ENCODE measurements around the gene PPP1R9B. TPM values are rescaled to one million over a fixed set of nuclear protein-coding genes. Genes with fewer than 3 reads are reported as not detected.

PPP1R9B gene
- total and polyA plus RNA-seq, 9 donors, result 24.7 to 66.1 (median 48.5) TPM

GRCh38 chr17:50187751-50188530, 37.5 kb upstream of the PPP1R9B start:
- no peaks in the 10 kb centered on the region for H3K9me3 ChIP-seq (replicated peaks; ENCODE audit: control insufficient read depth, low read depth, low read length)
- peaks cover 68% of the 10 kb centered on the region for H3K36me3 ChIP-seq (ENCODE audit: control insufficient read depth, insufficient read depth, low read length)
- no peak overlapping the region for H3K4me3 ChIP-seq (ENCODE audit: low read length)
- DNase-seq, result peak; percentile 94
- peaks cover 54% of the 10 kb centered on the region for H3K4me1 ChIP-seq (ENCODE audit: control insufficient read depth, insufficient read depth, low read length)
- no peaks in the 10 kb centered on the region for H3K27me3 ChIP-seq (ENCODE audit: control insufficient read depth, insufficient read depth, low read length)
- H3K27ac ChIP-seq (ENCODE audit: low read length), result peak overlapping the region; percentile 72
- WGBS (ENCODE audit: insufficient coverage), result 41% methylated on average over 9 of the region's 17 CpGs

GRCh38 chr17:50187394-50187725, 36.9 kb upstream of the PPP1R9B start:
- peak overlapping the region; percentile 72 for H3K27ac ChIP-seq (ENCODE audit: low read length)
- no peaks in the 10 kb centered on the region for H3K9me3 ChIP-seq (replicated peaks; ENCODE audit: control insufficient read depth, low read depth, low read length)
- H3K4me3 ChIP-seq (ENCODE audit: low read length), result no peak overlapping the region
- peaks cover 49% of the 10 kb centered on the region for H3K4me1 ChIP-seq (ENCODE audit: control insufficient read depth, insufficient read depth, low read length)
- WGBS (ENCODE audit: insufficient coverage), result 25% methylated on average over 2 of the region's 4 CpGs
- H3K27me3 ChIP-seq (ENCODE audit: control insufficient read depth, insufficient read depth, low read length), result no peaks in the 10 kb centered on the region
- peaks cover 62% of the 10 kb centered on the region for H3K36me3 ChIP-seq (ENCODE audit: control insufficient read depth, insufficient read depth, low read length)
- no peak for DNase-seq

- Histone ChIP-seq H3K27ac (ENCODE audit: low read length) (peak overlapping the region; percentile 72), H3K36me3 (ENCODE audit: control insufficient read depth, insufficient read depth, low read length) (peaks cover 57% of the 10 kb centered on the region), H3K27me3 (ENCODE audit: control insufficient read depth, insufficient read depth, low read length) (no peaks in the 10 kb centered on the region), H3K4me3 (ENCODE audit: low read length) (no peak overlapping the region), H3K4me1 (ENCODE audit: control insufficient read depth, insufficient read depth, low read length) (peaks cover 51% of the 10 kb centered on the region), H3K9me3 (replicated peaks; ENCODE audit: control insufficient read depth, low read depth, low read length) (no peaks in the 10 kb centered on the region)
- 57% methylated on average over 16 of the region's 24 CpGs for WGBS (ENCODE audit: insufficient coverage)
- peak; percentile 93 for DNase-seq
Measured at GRCh38 chr17:50186661-50187393, 36.4 kb upstream of the PPP1R9B start.

GRCh38 chr17:50185631-50186471, 35.4 kb upstream of the PPP1R9B start:
- H3K36me3 ChIP-seq (ENCODE audit: control insufficient read depth, insufficient read depth, low read length), result peaks cover 49% of the 10 kb centered on the region
- 44% methylated on average over 28 of the region's 31 CpGs for WGBS (ENCODE audit: insufficient coverage)

GRCh38 chr17:50184611-50185398, 34.3 kb upstream of the PPP1R9B start:
- Histone ChIP-seq H3K27ac (ENCODE audit: low read length) (peak overlapping the region; percentile 52), H3K4me1 (ENCODE audit: control insufficient read depth, insufficient read depth, low read length) (peaks cover 57% of the 10 kb centered on the region), H3K36me3 (ENCODE audit: control insufficient read depth, insufficient read depth, low read length) (peaks cover 38% of the 10 kb centered on the region), H3K27me3 (ENCODE audit: control insufficient read depth, insufficient read depth, low read length) (no peaks in the 10 kb centered on the region), H3K9me3 (replicated peaks; ENCODE audit: control insufficient read depth, low read depth, low read length) (no peaks in the 10 kb centered on the region), H3K4me3 (ENCODE audit: low read length) (no peak overlapping the region)
- DNase-seq, result peak; percentile 73
- 20% methylated on average over 15 of the region's 19 CpGs for WGBS (ENCODE audit: insufficient coverage)

More at GRCh38 chr17:50185631-50186471, 35.4 kb upstream of the PPP1R9B start:
- no peak for DNase-seq
- Histone ChIP-seq H3K27ac (ENCODE audit: low read length) (peak overlapping the region; percentile 65), H3K4me3 (ENCODE audit: low read length) (no peak overlapping the region), H3K27me3 (ENCODE audit: control insufficient read depth, insufficient read depth, low read length) (no peaks in the 10 kb centered on the region), H3K9me3 (replicated peaks; ENCODE audit: control insufficient read depth, low read depth, low read length) (no peaks in the 10 kb centered on the region), H3K4me1 (ENCODE audit: control insufficient read depth, insufficient read depth, low read length) (peaks cover 58% of the 10 kb centered on the region)

GRCh38 chr17:50184064-50184463, 33.6 kb upstream of the PPP1R9B start:
- peak overlapping the region; percentile 21 for H3K27ac ChIP-seq (ENCODE audit: low read length)
- H3K4me1 ChIP-seq (ENCODE audit: control insufficient read depth, insufficient read depth, low read length), result peaks cover 52% of the 10 kb centered on the region
- H3K9me3 ChIP-seq (replicated peaks; ENCODE audit: control insufficient read depth, low read depth, low read length), result no peaks in the 10 kb centered on the region
- no peaks in the 10 kb centered on the region for H3K27me3 ChIP-seq (ENCODE audit: control insufficient read depth, insufficient read depth, low read length)
- no peak overlapping the region for H3K4me3 ChIP-seq (ENCODE audit: low read length)
- peak; percentile 78 for DNase-seq
- 14% methylated on average over 2 of the region's 8 CpGs for WGBS (ENCODE audit: insufficient coverage)
- peaks cover 31% of the 10 kb centered on the region for H3K36me3 ChIP-seq (ENCODE audit: control insufficient read depth, insufficient read depth, low read length)

GRCh38 chr17:50183421-50183994, 33.0 kb upstream of the PPP1R9B start:
- Histone ChIP-seq H3K36me3 (ENCODE audit: control insufficient read depth, insufficient read depth, low read length) (peaks cover 27% of the 10 kb centered on the region), H3K9me3 (replicated peaks; ENCODE audit: control insufficient read depth, low read depth, low read length) (no peaks in the 10 kb centered on the region), H3K4me1 (ENCODE audit: control insufficient read depth, insufficient read depth, low read length) (peaks cover 55% of the 10 kb centered on the region), H3K27me3 (ENCODE audit: control insufficient read depth, insufficient read depth, low read length) (no peaks in the 10 kb centered on the region), H3K27ac (ENCODE audit: low read length) (peak overlapping the region; percentile 62), H3K4me3 (ENCODE audit: low read length) (no peak overlapping the region)
- peak; percentile 86 for DNase-seq
- WGBS (ENCODE audit: insufficient coverage), result 27% methylated on average over 3 of the region's 12 CpGs

- peaks cover 22% of the 10 kb centered on the region for H3K36me3 ChIP-seq (ENCODE audit: control insufficient read depth, insufficient read depth, low read length)
- H3K27me3 ChIP-seq (ENCODE audit: control insufficient read depth, insufficient read depth, low read length), result no peaks in the 10 kb centered on the region
- DNase-seq, result no peak
- WGBS (ENCODE audit: insufficient coverage), result 34% methylated on average over 7 of the region's 18 CpGs
- peak overlapping the region; percentile 62 for H3K27ac ChIP-seq (ENCODE audit: low read length)
- no peaks in the 10 kb centered on the region for H3K9me3 ChIP-seq (replicated peaks; ENCODE audit: control insufficient read depth, low read depth, low read length)
- peaks cover 55% of the 10 kb centered on the region for H3K4me1 ChIP-seq (ENCODE audit: control insufficient read depth, insufficient read depth, low read length)
- no peak overlapping the region for H3K4me3 ChIP-seq (ENCODE audit: low read length)
Measured at GRCh38 chr17:50182783-50183420, 32.4 kb upstream of the PPP1R9B start.
